ENCODE data around the gene INAFM1. TPM values are rescaled to one million over a fixed set of nuclear protein-coding genes. Genes with fewer than 3 reads are reported as not detected.
A peak's percentile ranks its signal among the peaks of the same experiment; 100 is the strongest.

Gene INAFM1
- total and polyA plus RNA-seq, 9 of the 15 experiments (the other 6 are each of a cell fraction or from before 2014, with no cell fraction given), result 0.71 to 30.9 (median 3.1) TPM

GRCh38 chr19:47284324-47284899 is 9.7 kb downstream of the INAFM1 start (continued):
- peak in 1 of 2 experiments; percentile 13; a peak in 1 of 4 replicates for TF ChIP-seq FOXK2 (conservative IDR thresholded peaks at IDR 0.05 in 1 of 2, IDR thresholded peaks at IDR 0.05 in 1 of 2; ENCODE audit: low read depth in 2 of 2)

- peak; percentile 94 for FAIRE-seq
- peak; percentile 79 to 94 (median 80) for DNase-seq (ENCODE audit: extremely low read depth in 1 of 4, low spot score in 3 of 4)
- BruUV-seq (replicated peaks), result no TSS peak
- Histone ChIP-seq H2AFZ (ENCODE audit: low read depth, low read length) (peak overlapping the region; percentile 50; the same call in 1 of the 2 replicates), H3K27ac (ENCODE audit: extremely low read depth, low read depth, low read length) (no peak overlapping the region), H3K4me1 (replicated peaks in 1 of 2; ENCODE audit: control insufficient read depth in 2 of 2, insufficient read depth in 2 of 2, low read length in 2 of 2) (peaks cover 0 to 5% of the 10 kb centered on the region in 2 experiments; a peak in 3 of 5 replicates), H4K20me1 (replicated peaks; ENCODE audit: control insufficient read depth, insufficient read depth, low read length) (no peaks in the 10 kb centered on the region), H3K9me3 (replicated peaks; ENCODE audit: control insufficient read depth, insufficient read depth, low read depth, low read length) (no peaks in the 10 kb centered on the region), H3K9me1 (ENCODE audit: control insufficient read depth, insufficient read depth, low read length) (no peaks in the 10 kb centered on the region), H3K9ac (ENCODE audit: insufficient read depth in 1 of 2, low read depth in 2 of 2, low read length in 2 of 2) (no peak overlapping the region), H3K4me3 (no peak overlapping the region), H3K79me2 (ENCODE audit: control insufficient read depth, insufficient read depth, low read length) (no peaks in the 10 kb centered on the region), H3K36me3 (ENCODE audit: control insufficient read depth, insufficient read depth, low read length) (no peaks in the 10 kb centered on the region), H3K27me3 (ENCODE audit: control insufficient read depth in 2 of 2, insufficient read depth in 2 of 2, low read length in 2 of 2) (no peaks in the 10 kb centered on the region), H3K4me2 (ENCODE audit: insufficient read depth, low read length) (peak overlapping the region; percentile 29; the same call in 1 of the 2 replicates)
- WGBS (ENCODE audit: insufficient coverage, low coverage, missing lambda C conversion rate), result 10% methylated on average over 11 of the region's 12 CpGs
- peak; percentile 99 for ATAC-seq
- in situ Hi-C loops (cut with MboI), result loop anchor here (5.0 kb wide), 2 partner anchors 96 to 411 kb away; no protein-coding TSS in a partner anchor
- ChIA-PET POLR2A (interaction anchor here (0.6 to 1.0 kb wide), 3 partner anchors 94 to 157 kb away, joined by 3 to 5 read pairs (median 3); no protein-coding TSS in a partner anchor), CTCF (ENCODE audit: low intra/inter-chr PET ratio) (interaction anchor here (0.7 to 3.4 kb wide), 5 partner anchors 23 to 132 kb away, joined by 3 to 28 read pairs (median 4); no protein-coding TSS in a partner anchor)
- intact Hi-C loops (cut with micrococcal nuclease), result loop anchor here (1.0 to 10.0 kb wide), 3 partner anchors 95 to 399 kb away; no protein-coding TSS in a partner anchor
- TF ChIP-seq SNRNP70 (optimal IDR thresholded peaks at IDR 0.05; ENCODE audit: low read depth, low read length), result no peak
- no peak for TF ChIP-seq ZNF23 (CRISPR knock-in tag; IDR thresholded peaks at IDR 0.05)
- TF ChIP-seq ELF1 (tag; IDR thresholded peaks at IDR 0.05), result no peak
- no peak for TF ChIP-seq ZNF184 (CRISPR knock-in tag; IDR thresholded peaks at IDR 0.05)
- TF ChIP-seq XRCC5 (IDR thresholded peaks at IDR 0.05; ENCODE audit: low read depth, low read length), result 0 out of 2 replicates have a peak, but pooled peaks have one; percentile 30
- TF ChIP-seq BRF1 (IDR thresholded peaks at IDR 0.05; ENCODE audit: borderline replicate concordance, extremely low read depth, insufficient read length), result no peak
- no peak for TF ChIP-seq FOXM1 (IDR thresholded peaks at IDR 0.05; ENCODE audit: low read depth)
- no peak for TF ChIP-seq FOXM1 (CRISPR knock-in tag; IDR thresholded peaks at IDR 0.05; ENCODE audit: low read depth)
- TF ChIP-seq JUND (IDR thresholded peaks at IDR 0.05; ENCODE audit: borderline replicate concordance, low read depth, low read length), result peak; percentile 61
- no peak for TF ChIP-seq JUND (tag; IDR thresholded peaks at IDR 0.05; ENCODE audit: borderline replicate concordance, low read depth, low read length)
- peak; percentile 92 for TF ChIP-seq REST (IDR thresholded peaks at IDR 0.05; ENCODE audit: borderline replicate concordance)
- TF ChIP-seq REST (CRISPR knock-in tag; IDR thresholded peaks at IDR 0.05; ENCODE audit: low read depth), result no peak
Measured at GRCh38 chr19:47296036-47296435, 21.4 kb downstream of the INAFM1 start.

Measured in K562 (cell line).